H9 (cell line): ENCODE data around the gene UST. TPM values are rescaled to one million over a fixed set of nuclear protein-coding genes. Genes with fewer than 3 reads are reported as not detected.

Source experiments
- DNase-seq: peaks from one replicate; pipeline ENCODE4 v3.0.0-alpha.2; 2017
- H2AFZ ChIP-seq: one replicate; pipeline ENCODE4 v1.6.1; 2013; ENCODE audit warnings: mild to moderate bottlenecking, low read length, control low read depth, moderate library complexity
- H2AK5ac ChIP-seq: 2 replicates; pipeline ENCODE4 v1.6.1; 2013; ENCODE audit warnings: low read length, control low read depth, mixed read lengths; ENCODE audit not compliant: insufficient read length
- H2BK120ac ChIP-seq: one replicate; pipeline ENCODE4 v1.6.1; 2013; ENCODE audit warnings: low read depth, mild to moderate bottlenecking, low read length, control low read depth, inconsistent platforms; ENCODE audit not compliant: poor library complexity, severe bottlenecking
- H2BK12ac ChIP-seq: 2 replicates; pipeline ENCODE4 v1.6.1; 2013; ENCODE audit warnings: low read length, control low read depth, mixed read lengths, low read depth; ENCODE audit not compliant: insufficient read length
- H2BK15ac ChIP-seq: 2 replicates; pipeline ENCODE4 v1.6.1; 2013; ENCODE audit warnings: low read depth, low read length, control low read depth
- H2BK20ac ChIP-seq: one replicate; pipeline ENCODE4 v1.6.1; 2013; ENCODE audit warnings: low read depth, mild to moderate bottlenecking, low read length, control low read depth, inconsistent platforms; ENCODE audit not compliant: poor library complexity, severe bottlenecking
- H2BK5ac ChIP-seq: 2 replicates; pipeline ENCODE4 v1.6.1; 2013; ENCODE audit warnings: low read length, control low read depth, mixed read lengths; ENCODE audit not compliant: insufficient read length
- H3K14ac ChIP-seq: 2 replicates; pipeline ENCODE4 v1.6.1; 2013; ENCODE audit warnings: low read length, control low read depth; ENCODE audit not compliant: insufficient read depth
- H3K18ac ChIP-seq: 2 replicates; pipeline ENCODE4 v1.6.1; 2013; ENCODE audit warnings: low read depth, mild to moderate bottlenecking, mixed read lengths, low read length, control low read depth; ENCODE audit not compliant: insufficient read length
- H3K23ac ChIP-seq: 2 replicates; pipeline ENCODE4 v1.6.1; 2013; ENCODE audit warnings: low read length, control low read depth, mixed read lengths, low read depth; ENCODE audit not compliant: insufficient read length
- H3K23me2 ChIP-seq: 2 replicates; pipeline ENCODE4 v1.6.1; 2013; ENCODE audit warnings: low read depth, mild to moderate bottlenecking, mixed read lengths, low read length, control low read depth; ENCODE audit not compliant: insufficient read length, poor library complexity, severe bottlenecking
- H3K27ac ChIP-seq: 2 replicates; pipeline ENCODE4 v1.5.1; 2013; ENCODE audit warnings: low read length, control low read depth, mixed read lengths, low read depth; ENCODE audit not compliant: insufficient read length
- H3K27me3 ChIP-seq: 2 replicates; pipeline ENCODE4 v1.6.1; 2013; ENCODE audit warnings: low read length, control low read depth, inconsistent platforms; ENCODE audit not compliant: insufficient read depth
- H3K4ac ChIP-seq: 2 replicates; pipeline ENCODE4 v1.6.1; 2013; ENCODE audit warnings: low read depth, mild to moderate bottlenecking, control low read depth, inconsistent platforms, low read length, moderate library complexity
- H3K4me1 ChIP-seq: 2 replicates; pipeline ENCODE4 v1.6.1; 2013; ENCODE audit warnings: low read length, control low read depth, inconsistent platforms; ENCODE audit not compliant: insufficient read depth
- H3K4me2 ChIP-seq: 2 replicates; pipeline ENCODE4 v1.6.1; 2013; ENCODE audit warnings: low read length, control low read depth, mixed read lengths; ENCODE audit not compliant: insufficient read length, insufficient read depth
- H3K56ac ChIP-seq: 2 replicates; pipeline ENCODE4 v1.6.1; 2013; ENCODE audit warnings: low read depth, mild to moderate bottlenecking, mixed read lengths, low read length, control low read depth; ENCODE audit not compliant: insufficient read length
- H3K79me1 ChIP-seq: 2 replicates; pipeline ENCODE4 v1.6.1; 2013; ENCODE audit warnings: low read depth, mild to moderate bottlenecking, moderate library complexity, low read length, control low read depth, inconsistent platforms; ENCODE audit not compliant: insufficient read depth, poor library complexity, severe bottlenecking
- H3K79me2 ChIP-seq: 2 replicates; pipeline ENCODE4 v1.6.1; 2013; ENCODE audit warnings: low read length, control low read depth, inconsistent platforms; ENCODE audit not compliant: insufficient read depth
- H3K9ac ChIP-seq: 2 replicates; pipeline ENCODE4 v1.6.1; 2013; ENCODE audit warnings: low read length, control low read depth, mixed read lengths; ENCODE audit not compliant: insufficient read length; ENCODE audit errors: extremely low read depth
- H3K9me3 ChIP-seq: one replicate; pipeline ENCODE4 v1.6.1; 2013; ENCODE audit warnings: low read depth, low read length, inconsistent platforms; ENCODE audit not compliant: control insufficient read depth
- H3T11ph ChIP-seq: one replicate; pipeline ENCODE4 v1.6.1; 2013; ENCODE audit warnings: mild to moderate bottlenecking, low read length, control low read depth, inconsistent platforms
- H4K20me1 ChIP-seq: one replicate; pipeline ENCODE4 v1.6.1; 2013; ENCODE audit not compliant: control insufficient read depth, insufficient read length, insufficient read depth
- H4K5ac ChIP-seq: 2 replicates; pipeline ENCODE4 v1.6.1; 2013; ENCODE audit warnings: low read depth, mild to moderate bottlenecking, mixed read lengths, low read length, control low read depth; ENCODE audit not compliant: insufficient read length
- H4K8ac ChIP-seq: replicated peaks from 2 replicates; pipeline ENCODE4 v1.6.1; 2013; ENCODE audit warnings: low read length, control low read depth, mixed read lengths, low read depth; ENCODE audit not compliant: insufficient read length
- H4K91ac ChIP-seq: 2 replicates; pipeline ENCODE4 v1.6.1; 2013; ENCODE audit warnings: low read depth, mild to moderate bottlenecking, moderate library complexity, mixed read lengths, low read length, control low read depth; ENCODE audit not compliant: insufficient read length
- H3K27ac Mint-ChIP-seq, 3 experiments: 2 replicates in 2 of 3; 3 replicates in 1 of 3; pipeline ENCODE4 v1.8.0; 2020 to 2021; ENCODE audit warnings: mixed read lengths in 3 of 3, mild to moderate bottlenecking in 1 of 3, moderate library complexity in 1 of 3
- H3K27me3 Mint-ChIP-seq: 2 replicates; pipeline ENCODE4 v1.8.0; 2021; ENCODE audit warnings: low read depth, mild to moderate bottlenecking, moderate library complexity, mixed read lengths
- H3K36me3 Mint-ChIP-seq, 3 experiments: 2 replicates in 2 of 3; 3 replicates in 1 of 3; pipeline ENCODE4 v1.8.0; 2020 to 2021; ENCODE audit warnings: low read depth in 3 of 3, mixed read lengths in 3 of 3; ENCODE audit not compliant: insufficient read depth in 1 of 3
- H3K4me1 Mint-ChIP-seq, 2 experiments: 2 replicates each; pipeline ENCODE4 v1.8.0; 2020; ENCODE audit warnings: mixed read lengths in 2 of 2
- H3K4me3 Mint-ChIP-seq, 2 experiments: 2 replicates in 1 of 2; 3 replicates in 1 of 2; pipeline ENCODE4 v1.8.0; 2020 to 2021; ENCODE audit warnings: mild to moderate bottlenecking in 2 of 2, mixed read lengths in 2 of 2, moderate library complexity in 1 of 2
- H3K9me3 Mint-ChIP-seq, 2 experiments: 2 replicates in 1 of 2; 3 replicates in 1 of 2; pipeline ENCODE4 v1.8.0; 2020; ENCODE audit warnings: mild to moderate bottlenecking in 2 of 2, mixed read lengths in 2 of 2, moderate library complexity in 1 of 2
- CTCF ChIP-seq: fragments of 200-600 bp; sonication (generic); conservative IDR thresholded peaks from 3 replicates; pipeline ENCODE4 v1.8.0; 2021; ENCODE audit warnings: antibody characterized with exemption, mild to moderate bottlenecking
- WGBS: extraction: QIAGEN DNeasy Blood & Tissue Kit; methylation state at CpG from one replicate; pipeline ENCODE4 v1.1.7; 2013; ENCODE audit warnings: missing lambda C conversion rate, low lambda C conversion rate, mixed read lengths; ENCODE audit not compliant: insufficient read length; ENCODE audit errors: extremely low coverage; 5-methylcytosine and 5-hydroxymethylcytosine counted together
- total RNA-seq: library from RNA; stranded (reverse); gene quantifications from 2 replicates; pipeline ENCODE4 v1.2.1, GENCODE V29; 2021

Gene UST
- total RNA-seq, 1 experiment from 2014 or later = 14.4 TPM

- H3K36me3 Mint-ChIP-seq = no peaks in the 10 kb centered on the region
- H3K4me1 Mint-ChIP-seq = no peaks in the 10 kb centered on the region
- no peak overlapping the region for H3T11ph ChIP-seq
- no peak overlapping the region for H2AFZ ChIP-seq
- H3K23me2 ChIP-seq = no peaks in the 10 kb centered on the region
- H2BK120ac ChIP-seq = no peak overlapping the region
- no peaks in the 10 kb centered on the region for H3K27me3 Mint-ChIP-seq
- H3K4me3 Mint-ChIP-seq = no peak overlapping the region; a peak in 1 of 5 replicates
- no peak overlapping the region for H2BK15ac ChIP-seq
- H3K18ac ChIP-seq = no peak overlapping the region
- H3K79me2 ChIP-seq = no peaks in the 10 kb centered on the region
- no peak overlapping the region for H3K4me2 ChIP-seq
- no peak overlapping the region for H2AK5ac ChIP-seq
- no peaks in the 10 kb centered on the region for H3K9me3 Mint-ChIP-seq
- no peaks in the 10 kb centered on the region for H4K20me1 ChIP-seq
- no peaks in the 10 kb centered on the region for H3K79me1 ChIP-seq
- no peak overlapping the region for H2BK12ac ChIP-seq
- H3K9me3 ChIP-seq = no peaks in the 10 kb centered on the region
- H4K91ac ChIP-seq = no peak overlapping the region
- no peak overlapping the region for H3K9ac ChIP-seq
- no peak overlapping the region for H3K23ac ChIP-seq
- no peak overlapping the region for H2BK20ac ChIP-seq
- H4K5ac ChIP-seq = no peak overlapping the region
- DNase-seq = no peak
- H4K8ac ChIP-seq = no peak overlapping the region
- H3K14ac ChIP-seq = no peak overlapping the region
- H3K27ac ChIP-seq = no peak overlapping the region
- no peak overlapping the region for H3K4ac ChIP-seq
- H3K27ac Mint-ChIP-seq = no peak overlapping the region
- no peak overlapping the region for H3K56ac ChIP-seq
- H2BK5ac ChIP-seq = no peak overlapping the region
- H3K4me1 ChIP-seq = no peaks in the 10 kb centered on the region
- no peak for TF ChIP-seq CTCF
- H3K27me3 ChIP-seq = no peaks in the 10 kb centered on the region
- WGBS = no CpG with 5 or more reads among the region's 9 CpGs
Observed at GRCh38 chr6:149088361-149088760, 341.5 kb downstream of the UST start.
